Measurements from ENCODE around the gene TNRC6C. TPM values are rescaled to one million over a fixed set of nuclear protein-coding genes. Genes with fewer than 3 reads are reported as not detected.

TNRC6C gene
- total RNA-seq, 1 experiment from 2014 or later = 16.4 TPM

GRCh38 chr17:78053777-78054468 is 95.4 kb downstream of the TNRC6C start:
- BruUV-seq (replicated peaks) = no TSS peak
- intact Hi-C loops (cut with micrococcal nuclease) = no loop called here
- no peaks in the 10 kb centered on the region for H3K27me3 Mint-ChIP-seq (ENCODE audit: insufficient read depth, unreplicated experiment)
- no peaks in the 10 kb centered on the region for H3K9me3 Mint-ChIP-seq (ENCODE audit: unreplicated experiment)
- H3K36me3 Mint-ChIP-seq (ENCODE audit: insufficient read depth, unreplicated experiment) = peaks cover 25% of the 10 kb centered on the region
- ChIA-PET POLR2A (no interaction called here), CTCF (interaction anchor here (0.8 kb wide), 1 partner anchor 11 kb away, joined by 3 read pairs; no protein-coding TSS in a partner anchor)
- no peak overlapping the region for H3K4me3 Mint-ChIP-seq (ENCODE audit: unreplicated experiment)
- H3K4me1 Mint-ChIP-seq (ENCODE audit: insufficient read depth, unreplicated experiment) = no peaks in the 10 kb centered on the region
- H3K27ac Mint-ChIP-seq (ENCODE audit: low read depth, unreplicated experiment) = no peak overlapping the region
- no peak for DNase-seq (ENCODE audit: unreplicated experiment)
- no peak for TF ChIP-seq CTCF (IDR thresholded peaks at IDR 0.05; ENCODE audit: unreplicated experiment)

GRCh38 chr17:78057113-78057740 is 98.7 kb downstream of the TNRC6C start:
- H3K9me3 Mint-ChIP-seq (ENCODE audit: unreplicated experiment) = no peaks in the 10 kb centered on the region
- no TSS peak for BruUV-seq (replicated peaks)
- no peak for TF ChIP-seq CTCF (IDR thresholded peaks at IDR 0.05; ENCODE audit: unreplicated experiment)
- intact Hi-C loops (cut with micrococcal nuclease) = no loop called here
- peaks cover 4% of the 10 kb centered on the region for H3K36me3 Mint-ChIP-seq (ENCODE audit: insufficient read depth, unreplicated experiment)
- H3K27ac Mint-ChIP-seq (ENCODE audit: low read depth, unreplicated experiment) = no peak overlapping the region
- DNase-seq (ENCODE audit: unreplicated experiment) = no peak
- no peaks in the 10 kb centered on the region for H3K27me3 Mint-ChIP-seq (ENCODE audit: insufficient read depth, unreplicated experiment)
- no peaks in the 10 kb centered on the region for H3K4me1 Mint-ChIP-seq (ENCODE audit: insufficient read depth, unreplicated experiment)
- no peak overlapping the region for H3K4me3 Mint-ChIP-seq (ENCODE audit: unreplicated experiment)
- ChIA-PET POLR2A (no interaction called here), CTCF (interaction anchor here (0.6 kb wide), 1 partner anchor 107 kb away, joined by 3 read pairs; no protein-coding TSS in a partner anchor)

GRCh38 chr17:78058001-78058400 is 99.5 kb downstream of the TNRC6C start:
- Mint-ChIP-seq H3K4me1 (ENCODE audit: insufficient read depth, unreplicated experiment) (no peaks in the 10 kb centered on the region), H3K27ac (ENCODE audit: low read depth, unreplicated experiment) (no peak overlapping the region), H3K9me3 (ENCODE audit: unreplicated experiment) (no peaks in the 10 kb centered on the region), H3K4me3 (ENCODE audit: unreplicated experiment) (no peak overlapping the region), H3K27me3 (ENCODE audit: insufficient read depth, unreplicated experiment) (no peaks in the 10 kb centered on the region), H3K36me3 (ENCODE audit: insufficient read depth, unreplicated experiment) (peaks cover 4% of the 10 kb centered on the region)
- no peak for DNase-seq (ENCODE audit: unreplicated experiment)
- BruUV-seq (replicated peaks) = no TSS peak
- intact Hi-C loops (cut with micrococcal nuclease) = no loop called here
- no peak for TF ChIP-seq CTCF (IDR thresholded peaks at IDR 0.05; ENCODE audit: unreplicated experiment)
- POLR2A ChIA-PET = interaction anchor here (0.7 kb wide), 1 partner anchor 1051 kb away, joined by 3 read pairs; no protein-coding TSS in a partner anchor
- CTCF ChIA-PET = interaction anchor here (0.7 kb wide), 1 partner anchor 727 kb away, joined by 3 read pairs; no protein-coding TSS in a partner anchor

DNA sequence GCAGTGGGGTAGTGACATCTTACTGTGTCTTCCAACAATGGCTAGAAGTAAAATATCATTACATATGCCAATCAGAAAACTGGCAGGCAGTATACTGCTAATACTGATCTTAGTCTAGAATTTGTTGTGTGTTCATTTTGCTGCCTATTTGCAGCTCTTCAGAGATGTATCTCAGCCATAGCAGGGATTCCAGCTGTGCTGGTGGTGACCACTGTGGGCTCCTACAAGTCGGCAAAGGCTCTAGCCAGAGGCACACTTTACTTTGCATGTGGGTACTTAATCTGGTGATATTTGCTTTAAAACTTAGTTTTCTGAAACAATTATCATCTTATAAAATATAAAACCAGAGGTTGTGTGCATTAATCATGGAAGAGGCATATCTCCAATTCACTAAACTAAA is 100.1 kb downstream of the TNRC6C start:
- no peak for DNase-seq (ENCODE audit: unreplicated experiment)
- CTCF ChIA-PET = interaction anchor here (0.7 kb wide), 1 partner anchor 728 kb away, joined by 3 read pairs; no protein-coding TSS in a partner anchor
- no peaks in the 10 kb centered on the region for H3K9me3 Mint-ChIP-seq (ENCODE audit: unreplicated experiment)
- no peak overlapping the region for H3K27ac Mint-ChIP-seq (ENCODE audit: low read depth, unreplicated experiment)
- no TSS peak for BruUV-seq (replicated peaks)
- no peak overlapping the region for H3K4me3 Mint-ChIP-seq (ENCODE audit: unreplicated experiment)
- H3K4me1 Mint-ChIP-seq (ENCODE audit: insufficient read depth, unreplicated experiment) = no peaks in the 10 kb centered on the region
- H3K36me3 Mint-ChIP-seq (ENCODE audit: insufficient read depth, unreplicated experiment) = peaks cover 4% of the 10 kb centered on the region
- no peaks in the 10 kb centered on the region for H3K27me3 Mint-ChIP-seq (ENCODE audit: insufficient read depth, unreplicated experiment)
- POLR2A ChIA-PET = interaction anchor here (0.7 kb wide), 1 partner anchor 1052 kb away, joined by 3 read pairs; no protein-coding TSS in a partner anchor
- no peak for TF ChIP-seq CTCF (IDR thresholded peaks at IDR 0.05; ENCODE audit: unreplicated experiment)
- intact Hi-C loops (cut with micrococcal nuclease) = no loop called here
